Measurements from ENCODE around the gene CTLA4. TPM values are rescaled to one million over a fixed set of nuclear protein-coding genes. Genes with fewer than 3 reads are reported as not detected.
A peak's percentile ranks its signal among the peaks of the same experiment; 100 is the strongest.

CTLA4 gene
- total and polyA plus RNA-seq, 2 experiments from 2014 or later, result not detected

DNA sequence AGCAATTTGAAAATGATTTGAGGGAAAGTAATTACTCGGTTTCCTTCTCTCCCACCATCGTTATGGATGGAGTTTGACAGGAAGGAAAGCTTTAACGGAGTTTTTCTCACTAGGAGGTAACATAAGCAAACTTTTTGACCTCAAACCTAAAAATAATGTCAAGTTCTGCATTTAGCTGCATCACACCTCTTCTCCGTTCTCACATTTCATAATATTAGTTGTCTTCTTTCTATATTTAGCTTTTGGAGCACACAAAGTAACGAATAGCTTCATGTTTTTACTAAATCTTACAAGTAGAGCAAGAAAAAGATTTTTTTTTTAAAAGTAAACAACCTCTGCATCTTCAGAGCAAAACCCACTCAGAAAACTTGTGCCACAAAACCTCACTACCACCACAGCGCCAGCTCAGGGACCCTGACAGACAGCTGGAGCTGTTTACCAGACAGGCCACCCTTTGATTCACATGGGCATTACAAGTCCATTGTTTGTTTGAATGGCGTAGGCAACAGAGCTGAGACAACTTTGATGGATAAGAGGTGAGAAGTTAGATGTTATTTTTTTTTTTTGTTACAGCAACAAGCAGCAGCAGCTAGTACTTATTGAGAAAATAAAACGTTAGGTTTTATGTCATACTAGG, 47.1 kb downstream of the CTLA4 start:
- no peaks in the 10 kb centered on the region for H3K36me3 ChIP-seq
- no peak overlapping the region for H3K27ac ChIP-seq
- no peaks in the 10 kb centered on the region for H3K9me3 ChIP-seq (ENCODE audit: low read depth)
- DNase-seq (ENCODE audit: low read depth in 1 of 2, low spot score in 1 of 2), result no peak
- H3K4me1 ChIP-seq (ENCODE audit: low read depth), result no peaks in the 10 kb centered on the region
- no peaks in the 10 kb centered on the region for H3K27me3 ChIP-seq
- H3K4me3 ChIP-seq, result no peak overlapping the region
- TF ChIP-seq, protein P1, sequence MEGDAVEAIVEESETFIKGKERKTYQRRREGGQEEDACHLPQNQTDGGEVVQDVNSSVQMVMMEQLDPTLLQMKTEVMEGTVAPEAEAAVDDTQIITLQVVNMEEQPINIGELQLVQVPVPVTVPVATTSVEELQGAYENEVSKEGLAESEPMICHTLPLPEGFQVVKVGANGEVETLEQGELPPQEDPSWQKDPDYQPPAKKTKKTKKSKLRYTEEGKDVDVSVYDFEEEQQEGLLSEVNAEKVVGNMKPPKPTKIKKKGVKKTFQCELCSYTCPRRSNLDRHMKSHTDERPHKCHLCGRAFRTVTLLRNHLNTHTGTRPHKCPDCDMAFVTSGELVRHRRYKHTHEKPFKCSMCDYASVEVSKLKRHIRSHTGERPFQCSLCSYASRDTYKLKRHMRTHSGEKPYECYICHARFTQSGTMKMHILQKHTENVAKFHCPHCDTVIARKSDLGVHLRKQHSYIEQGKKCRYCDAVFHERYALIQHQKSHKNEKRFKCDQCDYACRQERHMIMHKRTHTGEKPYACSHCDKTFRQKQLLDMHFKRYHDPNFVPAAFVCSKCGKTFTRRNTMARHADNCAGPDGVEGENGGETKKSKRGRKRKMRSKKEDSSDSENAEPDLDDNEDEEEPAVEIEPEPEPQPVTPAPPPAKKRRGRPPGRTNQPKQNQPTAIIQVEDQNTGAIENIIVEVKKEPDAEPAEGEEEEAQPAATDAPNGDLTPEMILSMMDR (IDR thresholded peaks at IDR 0.05; ENCODE audit: low read depth, low read length), result no peak

DNA sequence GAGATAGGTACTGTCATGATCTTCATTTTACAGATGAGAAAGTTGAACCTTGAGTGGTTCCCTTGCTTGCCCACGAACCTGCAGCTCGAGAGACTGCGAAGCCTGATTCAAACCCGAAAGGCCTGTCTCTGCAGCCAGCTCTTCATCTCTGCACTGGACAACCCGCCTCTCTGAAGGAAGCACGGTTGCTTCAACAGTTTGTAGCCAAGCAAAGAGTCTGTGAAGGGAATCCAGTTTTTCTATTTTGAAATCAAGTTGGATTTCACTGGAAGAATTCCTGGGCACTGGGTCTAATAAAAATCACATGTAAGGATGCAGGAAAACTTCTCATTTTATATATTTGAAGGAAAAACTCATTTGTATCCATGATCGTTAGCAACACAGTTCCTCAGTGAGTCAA, 47.7 kb downstream of the CTLA4 start:
- H3K4me1 ChIP-seq (ENCODE audit: low read depth), result no peaks in the 10 kb centered on the region
- H3K4me3 ChIP-seq, result no peak overlapping the region
- TF ChIP-seq, protein P1 (IDR thresholded peaks at IDR 0.05; ENCODE audit: low read depth, low read length), result no peak
- no peaks in the 10 kb centered on the region for H3K9me3 ChIP-seq (ENCODE audit: low read depth)
- no peak overlapping the region for H3K27ac ChIP-seq
- DNase-seq (ENCODE audit: low read depth in 1 of 2, low spot score in 1 of 2), result no peak
- no peaks in the 10 kb centered on the region for H3K27me3 ChIP-seq
- no peaks in the 10 kb centered on the region for H3K36me3 ChIP-seq

DNA sequence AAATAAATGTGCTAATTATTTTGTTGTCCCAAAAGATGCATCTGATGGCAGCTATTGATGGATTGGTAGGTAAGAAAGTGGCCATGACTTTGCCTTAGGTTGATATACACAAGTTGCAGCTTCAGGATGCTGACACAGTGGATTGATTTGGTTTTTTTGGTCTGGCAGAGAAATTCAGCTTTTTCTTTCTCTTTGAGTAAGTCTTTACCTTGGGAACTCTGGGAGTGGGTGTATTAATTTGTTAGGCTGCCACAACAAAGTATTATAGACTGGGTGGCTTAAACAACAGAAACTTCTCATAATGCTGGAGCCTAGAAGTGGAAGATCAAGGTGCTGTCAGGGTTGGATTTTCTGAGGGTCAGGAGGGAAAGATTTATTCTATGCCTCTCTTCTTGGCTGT, 49.2 kb downstream of the CTLA4 start:
- no peaks in the 10 kb centered on the region for H3K9me3 ChIP-seq (ENCODE audit: low read depth)
- DNase-seq (ENCODE audit: low read depth in 1 of 2, low spot score in 1 of 2), result no peak
- TF ChIP-seq, protein P1 (IDR thresholded peaks at IDR 0.05; ENCODE audit: low read depth, low read length), result no peak
- no peak overlapping the region for H3K27ac ChIP-seq
- H3K27me3 ChIP-seq, result no peaks in the 10 kb centered on the region
- no peaks in the 10 kb centered on the region for H3K36me3 ChIP-seq
- no peaks in the 10 kb centered on the region for H3K4me1 ChIP-seq (ENCODE audit: low read depth)
- H3K4me3 ChIP-seq, result no peak overlapping the region

DNA sequence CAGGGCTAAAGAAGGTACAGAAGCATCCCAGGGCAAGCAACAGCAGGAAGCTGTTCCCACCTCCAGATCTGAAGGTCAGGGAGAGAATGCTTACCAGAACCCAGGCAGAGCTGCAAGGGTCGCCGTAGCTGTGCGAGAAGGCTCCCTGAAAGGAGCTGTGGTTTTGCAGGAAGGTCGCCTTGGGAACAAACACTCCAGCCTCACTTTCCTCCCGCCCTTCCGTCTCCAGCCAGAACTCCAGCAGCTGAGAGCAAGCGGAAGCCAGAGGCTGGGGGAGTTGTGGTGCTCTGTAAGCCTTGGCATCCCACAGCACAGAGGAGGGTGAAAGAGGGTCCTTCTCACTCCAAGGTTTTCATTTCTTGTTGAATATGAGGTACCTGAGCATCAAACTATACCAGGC, 50.7 kb downstream of the CTLA4 start:
- no peaks in the 10 kb centered on the region for H3K9me3 ChIP-seq (ENCODE audit: low read depth)
- no peak overlapping the region for H3K27ac ChIP-seq
- DNase-seq (ENCODE audit: low read depth in 1 of 2, low spot score in 1 of 2), result peak in 1 of 2 donors; percentile 34
- H3K36me3 ChIP-seq, result no peaks in the 10 kb centered on the region
- TF ChIP-seq, protein P1 (IDR thresholded peaks at IDR 0.05; ENCODE audit: low read depth, low read length), result no peak
- no peaks in the 10 kb centered on the region for H3K4me1 ChIP-seq (ENCODE audit: low read depth)
- H3K27me3 ChIP-seq, result no peaks in the 10 kb centered on the region
- no peak overlapping the region for H3K4me3 ChIP-seq

DNA sequence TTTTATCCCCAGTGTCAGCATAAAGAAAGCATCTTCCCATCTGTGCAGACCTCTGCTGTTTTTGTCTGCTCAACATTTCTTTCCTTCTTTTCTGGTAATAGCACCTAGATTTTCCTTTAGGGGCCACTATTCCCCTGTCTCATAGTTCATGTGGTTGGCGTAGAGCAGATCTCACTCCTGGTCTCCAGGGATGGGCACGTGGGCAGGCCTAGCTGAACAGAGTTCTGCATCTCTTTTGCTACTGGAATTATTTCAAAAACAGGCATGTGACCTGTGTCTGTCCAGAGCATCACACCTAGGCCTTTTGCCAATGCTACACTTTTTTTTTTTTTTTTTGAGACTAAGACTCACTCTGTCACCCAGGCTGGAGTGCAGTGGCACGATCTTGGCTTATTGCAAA, 51.3 kb downstream of the CTLA4 start:
- no peaks in the 10 kb centered on the region for H3K36me3 ChIP-seq
- H3K27ac ChIP-seq, result no peak overlapping the region
- no peaks in the 10 kb centered on the region for H3K9me3 ChIP-seq (ENCODE audit: low read depth)
- H3K4me1 ChIP-seq (ENCODE audit: low read depth), result no peaks in the 10 kb centered on the region
- H3K4me3 ChIP-seq, result no peak overlapping the region
- no peak for DNase-seq (ENCODE audit: low read depth in 1 of 2, low spot score in 1 of 2)
- TF ChIP-seq, protein P1 (IDR thresholded peaks at IDR 0.05; ENCODE audit: low read depth, low read length), result no peak
- no peaks in the 10 kb centered on the region for H3K27me3 ChIP-seq

Other genes starting within 250 kb of the CTLA4 start
- gene CD28, start 161.1 kb upstream of the CTLA4 start, total RNA-seq, result not detected in 2 replicates
- not detected in 2 replicates for gene CD28, start 161.1 kb upstream of the CTLA4 start, polyA plus RNA-seq
- not detected in 2 replicates for gene ICOS, start 69.0 kb downstream of the CTLA4 start, total RNA-seq
- gene ICOS, start 69.0 kb downstream of the CTLA4 start, polyA plus RNA-seq, result not detected in 2 replicates

Data from cardiac muscle cell (in vitro differentiated cells and primary cell).